GM19397 (cell line): ENCODE measurements around the gene KCNA5.

ENCODE experiments used
- ATAC-seq: cut with Tn5 transposase; IDR thresholded peaks from one replicate; pipeline ENCODE4 v1.9.1; 2021; ENCODE audit warnings: mild to moderate bottlenecking, moderate library complexity; ENCODE audit not compliant: unreplicated experiment

KCNA5 gene

GRCh38 chr12:5043589-5044419, at the start of gene KCNA5:
TSS of gene KCNA5 (plus strand) at chr12:5043879. CDS start at chr12:5044148, 269 bp downstream.
- no peak for ATAC-seq

GRCh38 chr12:4994622-4995021, 49.1 kb upstream of the KCNA5 start:
- ATAC-seq, result no peak

- no peak for ATAC-seq
These were observed 47.0 kb upstream of the KCNA5 start for GRCh38 chr12:4996714-4997113.

GRCh38 chr12:4997939-4998338, 45.7 kb upstream of the KCNA5 start:
- ATAC-seq, result no peak

- no peak for ATAC-seq
These were observed 43.5 kb upstream of the KCNA5 start for GRCh38 chr12:5000204-5000603.

- ATAC-seq, result no peak
These were observed 42.9 kb upstream of the KCNA5 start for GRCh38 chr12:5000658-5001385.

GRCh38 chr12:5003025-5003666, 40.5 kb upstream of the KCNA5 start:
- peak; percentile 47 for ATAC-seq

- ATAC-seq, result no peak
These were observed 35.0 kb upstream of the KCNA5 start for GRCh38 chr12:5008661-5009060.

GRCh38 chr12:5010151-5010550, 33.5 kb upstream of the KCNA5 start:
- ATAC-seq, result no peak

- no peak for ATAC-seq
These were observed 31.3 kb upstream of the KCNA5 start for GRCh38 chr12:5012337-5012736.

GRCh38 chr12:5013266-5013730, 30.4 kb upstream of the KCNA5 start:
- ATAC-seq, result no peak

GRCh38 chr12:5014269-5014668, 29.4 kb upstream of the KCNA5 start:
- no peak for ATAC-seq

GRCh38 chr12:5015711-5016492, 27.8 kb upstream of the KCNA5 start:
- ATAC-seq, result no peak

- no peak for ATAC-seq
These were observed 27.2 kb upstream of the KCNA5 start for GRCh38 chr12:5016526-5016925.

GRCh38 chr12:5017638-5018348, 25.9 kb upstream of the KCNA5 start:
- ATAC-seq, result no peak

GRCh38 chr12:5018677-5019076, 25.0 kb upstream of the KCNA5 start:
- no peak for ATAC-seq

GRCh38 chr12:5022025-5022424, 21.7 kb upstream of the KCNA5 start:
- no peak for ATAC-seq

- no peak for ATAC-seq
These were observed 21.1 kb upstream of the KCNA5 start for GRCh38 chr12:5022465-5023061.

GRCh38 chr12:5023842-5024241, 19.8 kb upstream of the KCNA5 start:
- no peak for ATAC-seq
